ENCODE measurements around the gene PDZD4.

DNA sequence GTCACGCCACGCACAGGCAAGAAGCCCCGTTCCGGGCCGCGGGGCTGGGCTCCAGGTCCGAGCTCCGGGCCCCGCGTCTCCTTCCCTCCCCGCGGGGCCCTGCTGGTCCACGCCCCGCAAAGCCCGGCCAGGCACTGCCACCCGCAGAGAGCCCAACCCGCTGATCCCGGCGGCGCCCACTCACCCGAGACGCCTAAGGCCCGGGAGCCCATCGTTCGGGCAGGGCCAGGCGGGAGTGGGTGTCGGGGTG lies 870 bp downstream of the PDZD4 start:
- TF ChIP-seq, protein P1, sequence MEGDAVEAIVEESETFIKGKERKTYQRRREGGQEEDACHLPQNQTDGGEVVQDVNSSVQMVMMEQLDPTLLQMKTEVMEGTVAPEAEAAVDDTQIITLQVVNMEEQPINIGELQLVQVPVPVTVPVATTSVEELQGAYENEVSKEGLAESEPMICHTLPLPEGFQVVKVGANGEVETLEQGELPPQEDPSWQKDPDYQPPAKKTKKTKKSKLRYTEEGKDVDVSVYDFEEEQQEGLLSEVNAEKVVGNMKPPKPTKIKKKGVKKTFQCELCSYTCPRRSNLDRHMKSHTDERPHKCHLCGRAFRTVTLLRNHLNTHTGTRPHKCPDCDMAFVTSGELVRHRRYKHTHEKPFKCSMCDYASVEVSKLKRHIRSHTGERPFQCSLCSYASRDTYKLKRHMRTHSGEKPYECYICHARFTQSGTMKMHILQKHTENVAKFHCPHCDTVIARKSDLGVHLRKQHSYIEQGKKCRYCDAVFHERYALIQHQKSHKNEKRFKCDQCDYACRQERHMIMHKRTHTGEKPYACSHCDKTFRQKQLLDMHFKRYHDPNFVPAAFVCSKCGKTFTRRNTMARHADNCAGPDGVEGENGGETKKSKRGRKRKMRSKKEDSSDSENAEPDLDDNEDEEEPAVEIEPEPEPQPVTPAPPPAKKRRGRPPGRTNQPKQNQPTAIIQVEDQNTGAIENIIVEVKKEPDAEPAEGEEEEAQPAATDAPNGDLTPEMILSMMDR (IDR thresholded peaks at IDR 0.05 in 8 of 11, conservative IDR thresholded peaks at IDR 0.05 in 3 of 11) = no peak
- no peak for TF ChIP-seq POLR2AphosphoS5 (IDR thresholded peaks at IDR 0.05)

Measured in spleen (tissue), 7 donors.